GM12878 (cell line): Measurements from ENCODE around the gene OTUB2. TPM values are rescaled to one million over a fixed set of nuclear protein-coding genes. Genes with fewer than 3 reads are reported as not detected.

Source experiments
- ATAC-seq: fragments of 200-7000 bp; cut with Tn5 transposase; 3 replicates; pipeline ENCODE4 v1.9.1; 2020; ENCODE audit warnings: mild to moderate bottlenecking, moderate library complexity
- BruUV-seq: library from RNA; stranded (reverse); fragments of 400-500 nt; replicated peaks from 2 replicates; lab custom pipeline; 2021; lab: Mats Ljungman, UMichigan
- CTCF ChIA-PET: fragments of 300-600 bp; sonication (Branson Sonifier 250); formaldehyde crosslinking; extraction: SDS; loops from one replicate; lab custom pipeline; 2021; ENCODE audit warnings: inconsistent platforms; lab: Yijun Ruan, JAX
- POLR2A ChIA-PET: fragments of 350-600 bp; formaldehyde crosslinking; extraction: SDS; loops from one replicate; lab custom pipeline; 2021; ENCODE audit warnings: inconsistent platforms; lab: Charles Lee
- RAD21 ChIA-PET: fragments of 300-600 bp; sonication (Branson Sonifier 250); formaldehyde crosslinking; loops from one replicate; lab custom pipeline; 2023; ENCODE audit warnings: antibody characterized with exemption; ENCODE audit not compliant: unreplicated experiment; lab: Charles Lee
- SMC1A ChIA-PET: fragments of 300-600 bp; sonication (Branson Sonifier 250); formaldehyde crosslinking; loops from one replicate; lab custom pipeline; 2023; ENCODE audit not compliant: unreplicated experiment, uncharacterized antibody; lab: Charles Lee
- DNase-seq: peaks from one replicate; pipeline ENCODE4 v3.0.0-alpha.2; 2011; ENCODE audit warnings: low read depth, low spot score
- FAIRE-seq: peaks from 3 replicates; lab custom pipeline; 2011; peaks lifted over from hg19 to GRCh38; lab: Jason Lieb, UNC
- H2AFZ ChIP-seq: 2 replicates; pipeline ENCODE4 v1.6.0; 2011; ENCODE audit warnings: low read depth, low read length, control low read depth; ENCODE audit not compliant: control insufficient read depth
- H3K27ac ChIP-seq: 2 replicates; pipeline ENCODE4 v1.5.1; 2011; ENCODE audit warnings: control low read depth; ENCODE audit not compliant: control insufficient read depth, insufficient read depth
- H3K27me3 ChIP-seq, 2 experiments: replicated peaks in 1 of 2; 2 replicates each; pipeline versions ENCODE4 v1.6.0 to v1.6.1; 2011; ENCODE audit warnings: low read length in 1 of 2; ENCODE audit not compliant: control insufficient read depth in 2 of 2, insufficient read depth in 2 of 2
- H3K36me3 ChIP-seq, 2 experiments: 2 replicates each; pipeline ENCODE4 v1.5.1; 2011; ENCODE audit warnings: low read length in 1 of 2; ENCODE audit not compliant: control insufficient read depth in 2 of 2, insufficient read depth in 2 of 2
- H3K4me1 ChIP-seq: 2 replicates; pipeline ENCODE4 v1.6.1; 2011; ENCODE audit warnings: mild to moderate bottlenecking, low read length, moderate library complexity, mixed read lengths; ENCODE audit not compliant: control insufficient read depth, insufficient read depth
- H3K4me2 ChIP-seq: 2 replicates; pipeline ENCODE4 v1.6.0; 2011; ENCODE audit warnings: control low read depth; ENCODE audit not compliant: control insufficient read depth, insufficient read depth
- H3K4me3 ChIP-seq: fragments of 200-600 bp; sonication (generic); 2 replicates; pipeline ENCODE4 v1.5.1; 2016
- H3K79me2 ChIP-seq: 2 replicates; pipeline ENCODE4 v1.6.0; 2011; ENCODE audit warnings: low read length; ENCODE audit not compliant: control insufficient read depth, insufficient read depth
- H3K9ac ChIP-seq: 2 replicates; pipeline ENCODE4 v1.8.0; 2011; ENCODE audit warnings: low read length, control low read depth, mixed read lengths; ENCODE audit not compliant: control insufficient read depth, insufficient read depth
- H3K9me3 ChIP-seq: replicated peaks from 3 replicates; pipeline ENCODE4 v1.5.1; 2011; ENCODE audit warnings: mild to moderate bottlenecking, low read length; ENCODE audit not compliant: control insufficient read depth, insufficient read depth
- H4K20me1 ChIP-seq: 2 replicates; pipeline ENCODE4 v1.6.0; 2011; ENCODE audit not compliant: control insufficient read depth, insufficient read depth
- KLF5 ChIP-seq: fragments of 450-650 bp; IDR thresholded peaks from 2 replicates; pipeline ENCODE4 v1.6.1; 2014; ENCODE audit warnings: mild to moderate bottlenecking; ENCODE audit not compliant: partially characterized antibody
- POLR2A ChIP-seq: IDR thresholded peaks from 2 replicates; pipeline ENCODE4 v1.6.1; 2011; ENCODE audit warnings: low read depth, mild to moderate bottlenecking, low read length
- WRNIP1 ChIP-seq: IDR thresholded peaks from 2 replicates; pipeline ENCODE4 v1.6.1; 2011; ENCODE audit warnings: low read depth, low read length, improper control_type of control experiment, borderline replicate concordance
- ZNF207 ChIP-seq: fragments of 450-650 bp; IDR thresholded peaks from 2 replicates; pipeline ENCODE4 v1.6.1; 2014; ENCODE audit warnings: antibody characterized with exemption, mild to moderate bottlenecking, borderline replicate concordance
- WGBS: methylation state at CpG from one replicate; pipeline ENCODE4 v1.1.6; 2016; ENCODE audit warnings: low lambda C conversion rate; ENCODE audit not compliant: insufficient replicate concordance, insufficient coverage; ENCODE audit errors: missing lambda C conversion rate; 5-methylcytosine and 5-hydroxymethylcytosine counted together
- in situ Hi-C: fragments of 300-500 bp; cut with MboI; formaldehyde crosslinking; loops from 9 replicates; pipeline ENCODE4 v1.14.3; 2018; ENCODE audit warnings: mixed read lengths
- intact Hi-C: fragments of 100-400 bp; cut with micrococcal nuclease; formaldehyde crosslinking; loops from one replicate; pipeline ENCODE4 v1.14.2; 2022; ENCODE audit not compliant: unreplicated experiment
- polyA plus RNA-seq, 11 experiments: library from polyadenylated mRNA; depleted of rRNA in 4 of 11; unstranded in 6 of 11; stranded (reverse) in 5 of 11; fragments of >200 nt; fragmentation: Nextera tagmentation in 4 of 11; fragmentation: Illumina TruSeq in 1 of 11; extraction: Ambion mirVana in 4 of 11; extraction: Trizol in 1 of 11; gene quantifications; 1 replicate in 1 of 11; 2 replicates in 10 of 11; pipeline versions ENCODE4 v1.2.1 to v1.2.3, GENCODE V29; 2011 to 2016; ENCODE audit warnings: inconsistent platforms in 2 of 11, missing spikeins in 2 of 11, low read depth in 1 of 11
- total RNA-seq, 4 experiments: library from RNA; depleted of rRNA in 3 of 4; stranded (reverse); fragments of >200 nt in 3 of 4; fragmentation: Illumina TruSeq in 1 of 4; extraction: Trizol in 1 of 4; gene quantifications; 2 replicates each; pipeline versions ENCODE4 v1.2.1 to v1.2.3, GENCODE V29; 2013 to 2021
- TF ChIP-seq, protein P1 (sequence below): fragments of 450-650 bp; formaldehyde crosslinking; IDR thresholded peaks from 2 replicates; pipeline ENCODE4 v1.5.0; 2022; ENCODE audit warnings: mild to moderate bottlenecking, missing genetic modification characterization

OTUB2 gene
- total and polyA plus RNA-seq, 10 of the 15 experiments (the other 5 are each of a cell fraction or from before 2014, with no cell fraction given), result 0.05 to 0.82 (median 0.43) TPM

- POLR2A ChIA-PET, result interaction anchor here (0.6 to 2.7 kb wide), 13 partner anchors 8 to 47 kb away, joined by 3 to 18 read pairs (median 8); partner anchors contain the start of genes CCDC197 and OTUB2
- Histone ChIP-seq H3K27me3 (no peaks in the 10 kb centered on the region), H3K9ac (peak overlapping the region; percentile 44; the same call in 1 of the 2 replicates), H4K20me1 (no peaks in the 10 kb centered on the region), H3K36me3 (no peaks in the 10 kb centered on the region; a peak in 1 of 4 replicates), H3K9me3 (no peaks in the 10 kb centered on the region; the same call in 2 of the 3 replicates), H3K4me3 (no peak overlapping the region), H3K27ac (peak overlapping the region; percentile 96), H3K79me2 (no peaks in the 10 kb centered on the region), H3K4me2 (peak overlapping the region; percentile 28), H3K4me1 (peaks cover 63% of the 10 kb centered on the region), H2AFZ (no peak overlapping the region)
- TSS peak; percentile 68 for BruUV-seq
- SMC1A ChIA-PET, result interaction anchor here (0.9 to 20.2 kb wide), 8 partner anchors 9 to 39 kb away, joined by 3 to 409 read pairs (median 10); partner anchors contain the start of gene CCDC197
- intact Hi-C loops (loop anchor here (5.0 kb wide), 1 partner anchor 104 kb away; the partner anchor contains the start of genes DDX24 and IFI27L1), in situ Hi-C loops (loop anchor here (10.0 kb wide), 1 partner anchor 1536 kb away; the partner anchor contains the start of gene SYNE3)
- FAIRE-seq (no peak), DNase-seq (no peak), ATAC-seq (no peak; the same call in 2 of the 3 replicates)
- RAD21 ChIA-PET, result interaction anchor here (1.3 to 16.9 kb wide), 7 partner anchors 8 to 102 kb away, joined by 3 to 324 read pairs (median 32); partner anchors contain the start of genes CCDC197, DDX24 and IFI27L1
- CTCF ChIA-PET, result interaction anchor here (0.8 to 20.8 kb wide), 11 partner anchors 8 to 154 kb away, joined by 4 to 399 read pairs (median 5); partner anchors contain the start of gene CCDC197
- TF ChIP-seq ZNF207 (no peak), WRNIP1 (0 out of 2 replicates have a peak, but pooled peaks have one; percentile 13), KLF5 (no peak), POLR2A (no peak)
- TF ChIP-seq, protein P1, sequence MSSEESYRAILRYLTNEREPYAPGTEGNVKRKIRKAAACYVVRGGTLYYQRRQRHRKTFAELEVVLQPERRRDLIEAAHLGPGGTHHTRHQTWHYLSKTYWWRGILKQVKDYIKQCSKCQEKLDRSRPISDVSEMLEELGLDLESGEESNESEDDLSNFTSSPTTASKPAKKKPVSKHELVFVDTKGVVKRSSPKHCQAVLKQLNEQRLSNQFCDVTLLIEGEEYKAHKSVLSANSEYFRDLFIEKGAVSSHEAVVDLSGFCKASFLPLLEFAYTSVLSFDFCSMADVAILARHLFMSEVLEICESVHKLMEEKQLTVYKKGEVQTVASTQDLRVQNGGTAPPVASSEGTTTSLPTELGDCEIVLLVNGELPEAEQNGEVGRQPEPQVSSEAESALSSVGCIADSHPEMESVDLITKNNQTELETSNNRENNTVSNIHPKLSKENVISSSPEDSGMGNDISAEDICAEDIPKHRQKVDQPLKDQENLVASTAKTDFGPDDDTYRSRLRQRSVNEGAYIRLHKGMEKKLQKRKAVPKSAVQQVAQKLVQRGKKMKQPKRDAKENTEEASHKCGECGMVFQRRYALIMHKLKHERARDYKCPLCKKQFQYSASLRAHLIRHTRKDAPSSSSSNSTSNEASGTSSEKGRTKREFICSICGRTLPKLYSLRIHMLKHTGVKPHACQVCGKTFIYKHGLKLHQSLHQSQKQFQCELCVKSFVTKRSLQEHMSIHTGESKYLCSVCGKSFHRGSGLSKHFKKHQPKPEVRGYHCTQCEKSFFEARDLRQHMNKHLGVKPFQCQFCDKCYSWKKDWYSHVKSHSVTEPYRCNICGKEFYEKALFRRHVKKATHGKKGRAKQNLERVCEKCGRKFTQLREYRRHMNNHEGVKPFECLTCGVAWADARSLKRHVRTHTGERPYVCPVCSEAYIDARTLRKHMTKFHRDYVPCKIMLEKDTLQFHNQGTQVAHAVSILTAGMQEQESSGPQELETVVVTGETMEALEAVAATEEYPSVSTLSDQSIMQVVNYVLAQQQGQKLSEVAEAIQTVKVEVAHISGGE (CRISPR knock-in tag), result no peak
- WGBS, result 48% methylated on average over 4 of the region's 4 CpGs
These were observed 47.4 kb upstream of the OTUB2 start for GRCh38 chr14:93978735-93979134.
